Medulla oblongata (tissue), 1 donor: ENCODE results near the gene DAP.
"Not testable (repeated sequence)": the region's sequence is repeated elsewhere in the genome, so short reads cannot be mapped to it uniquely, and the experiment has no call there.

Experiments used
- DNase-seq: peaks from one replicate; pipeline ENCODE4 v3.0.0-alpha.2; 2015; ENCODE audit errors: extremely low spot score

Gene DAP

GRCh38 chr5:10633271-10634049 is 127.6 kb downstream of the DAP start:
- DNase-seq: no peak

- DNase-seq: peak; percentile 41
Measured at GRCh38 chr5:10632110-10632761, 128.8 kb downstream of the DAP start.

- DNase-seq: no peak
Measured at GRCh38 chr5:10631316-10631996, 129.6 kb downstream of the DAP start.

- not testable (repeated sequence) for DNase-seq
Measured at GRCh38 chr5:10630744-10631143, 130.3 kb downstream of the DAP start.

GRCh38 chr5:10630126-10630525 is 130.9 kb downstream of the DAP start:
- DNase-seq: no peak

GRCh38 chr5:10629682-10630081 is 131.4 kb downstream of the DAP start:
- DNase-seq: no peak
